Stimulated activated CD8-positive, alpha-beta memory T cell treated with anti-CD3 and anti-CD28 coated beads, Interleukin-15, amount 100 ng/mL, for 4 hours (primary cell): ENCODE measurements around the gene SKOR1.

ENCODE experiments used
- DNase-seq, 2 donors: peaks; one replicate each; pipeline ENCODE4 v3.0.0-alpha.2; 2020; ENCODE audit warnings: low read depth in 2 of 2

The SKOR1 gene

DNA sequence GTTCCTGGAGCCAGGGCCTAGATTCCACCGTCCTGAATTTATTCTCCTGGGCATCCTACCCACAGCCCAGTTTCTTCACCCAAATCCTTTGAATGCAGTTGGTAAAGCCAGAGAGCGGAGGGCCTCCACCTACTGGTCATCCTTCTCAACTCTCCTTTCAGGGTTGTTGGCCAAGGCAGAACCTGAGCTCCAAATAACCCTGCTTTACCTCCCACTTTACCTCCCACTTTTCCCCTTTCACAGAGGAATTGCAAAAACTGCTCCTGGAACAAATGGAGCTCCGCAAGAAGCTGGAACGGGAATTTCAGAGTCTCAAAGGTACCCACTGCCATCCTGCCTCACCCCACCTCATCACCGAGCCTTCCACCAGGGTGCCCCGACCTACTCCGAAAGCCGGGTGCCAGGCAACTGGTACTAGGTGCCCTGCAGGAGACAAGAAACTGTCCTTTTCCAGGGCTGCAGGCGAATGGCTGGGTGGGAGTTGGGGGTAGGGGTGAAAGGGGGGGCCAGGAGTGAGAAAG lies 6.8 kb downstream of the SKOR1 start:
- no peak for DNase-seq

DNA sequence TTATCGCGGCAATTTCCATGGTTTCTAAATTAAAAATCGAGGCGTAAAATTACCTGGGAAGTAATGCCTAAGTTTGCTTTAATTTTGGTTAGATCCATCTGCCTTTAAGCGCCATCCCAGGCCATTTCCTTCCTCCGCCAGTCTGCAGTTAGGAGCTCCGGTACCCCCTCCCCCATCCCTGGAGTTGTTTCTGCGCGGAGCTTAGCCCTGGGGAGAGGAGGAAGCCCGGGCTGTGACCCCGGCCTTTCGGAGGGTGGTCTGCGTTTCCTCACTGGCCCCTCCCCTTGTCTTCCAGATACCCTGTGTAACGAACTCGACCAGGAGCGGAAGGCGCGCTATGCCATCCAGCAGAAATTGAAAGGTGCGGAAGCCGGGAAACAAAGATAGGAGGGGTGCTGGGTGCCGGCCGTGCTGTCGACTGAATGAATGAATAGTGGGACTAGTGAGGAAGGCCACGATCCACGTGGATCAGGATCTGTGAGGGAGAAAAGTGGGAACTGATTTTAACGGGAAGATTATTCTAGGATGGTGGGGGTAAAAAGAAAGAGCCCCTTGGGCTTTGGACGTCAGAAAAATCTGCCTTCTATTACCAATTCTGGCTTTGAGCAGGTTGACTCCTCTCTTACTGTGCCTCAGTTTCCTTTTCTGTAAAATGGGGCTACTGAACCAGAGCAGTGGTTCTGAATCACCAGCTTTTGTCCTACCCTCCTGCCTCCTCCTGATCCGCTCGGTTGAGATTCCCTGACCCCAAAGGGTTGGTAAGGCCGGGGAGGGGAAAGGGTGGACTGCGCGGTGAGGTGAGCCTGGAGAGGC lies 7.8 kb downstream of the SKOR1 start:
- DNase-seq: no peak

DNA sequence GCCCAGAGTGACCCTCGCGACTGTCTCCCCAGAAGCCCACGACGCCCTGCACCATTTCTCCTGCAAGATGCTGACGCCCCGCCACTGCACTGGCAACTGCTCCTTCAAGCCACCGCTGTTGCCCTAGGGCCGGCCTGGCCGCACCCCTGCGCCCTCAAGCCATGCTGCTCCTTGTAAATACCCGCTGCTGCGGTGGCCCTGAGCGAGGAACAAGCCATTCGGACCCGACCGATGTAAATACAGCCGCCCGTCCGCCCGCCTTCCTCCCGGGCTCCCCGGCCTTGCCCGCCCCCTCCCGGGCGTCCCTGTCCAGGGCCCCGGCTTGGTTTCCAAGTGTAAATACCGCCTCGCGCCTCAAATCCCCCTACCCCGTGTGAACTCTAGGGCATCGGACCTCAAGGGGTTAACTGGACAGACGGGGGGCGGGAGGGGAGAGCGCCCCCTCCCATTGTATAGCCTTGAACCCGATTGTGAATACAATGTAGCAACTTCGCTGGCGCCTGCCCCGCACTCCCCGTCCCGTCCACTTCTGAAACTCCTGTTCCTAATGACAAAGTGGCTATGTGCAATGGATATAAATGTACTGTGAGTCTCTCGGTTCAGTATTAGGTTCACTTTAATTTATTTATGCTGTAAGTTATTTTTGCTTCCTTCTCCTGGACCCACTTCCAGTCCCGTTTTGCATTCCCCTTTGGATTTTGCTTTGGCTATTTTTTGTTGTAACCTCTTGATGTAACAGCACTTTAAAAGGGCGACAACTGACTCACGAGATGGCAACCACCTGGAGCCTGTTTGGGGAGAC lies 8.6 kb downstream of the SKOR1 start:
- DNase-seq: no peak

DNA sequence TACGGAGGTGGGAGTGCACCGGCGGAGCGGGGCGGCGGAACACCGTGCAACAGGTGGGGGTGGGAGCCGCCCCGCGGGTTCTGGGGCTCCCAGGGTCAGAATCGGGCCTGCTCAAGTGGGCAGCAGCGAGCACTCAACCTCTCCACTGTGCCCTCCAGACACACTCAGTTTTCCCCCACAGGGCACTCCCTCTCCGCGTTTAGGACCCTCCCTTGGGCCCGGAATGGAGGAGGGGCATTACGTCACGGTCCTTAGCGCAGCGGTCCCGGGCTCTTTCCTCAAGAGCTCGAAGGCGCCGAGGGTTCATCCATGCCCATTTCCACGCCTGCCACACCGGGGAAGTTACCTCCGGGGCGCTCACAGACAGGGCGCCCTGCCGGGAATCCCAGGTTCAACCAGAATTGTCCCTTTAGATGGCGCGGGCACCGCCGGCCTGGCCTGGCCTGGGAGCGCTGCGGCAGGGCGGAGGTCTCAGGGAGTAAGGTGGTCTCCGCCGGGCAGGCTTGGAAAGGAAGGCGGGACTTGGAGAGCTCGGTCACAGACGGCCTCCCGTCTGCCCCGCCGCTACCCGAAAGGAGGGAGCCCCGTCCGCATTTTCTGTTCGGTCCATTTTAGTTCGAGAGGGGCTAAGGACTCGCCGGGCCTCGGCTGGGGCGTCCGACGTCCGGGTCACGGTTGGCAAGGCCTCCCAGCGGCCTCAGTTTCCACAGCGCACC lies 9.4 kb downstream of the SKOR1 start:
- DNase-seq: no peak

DNA sequence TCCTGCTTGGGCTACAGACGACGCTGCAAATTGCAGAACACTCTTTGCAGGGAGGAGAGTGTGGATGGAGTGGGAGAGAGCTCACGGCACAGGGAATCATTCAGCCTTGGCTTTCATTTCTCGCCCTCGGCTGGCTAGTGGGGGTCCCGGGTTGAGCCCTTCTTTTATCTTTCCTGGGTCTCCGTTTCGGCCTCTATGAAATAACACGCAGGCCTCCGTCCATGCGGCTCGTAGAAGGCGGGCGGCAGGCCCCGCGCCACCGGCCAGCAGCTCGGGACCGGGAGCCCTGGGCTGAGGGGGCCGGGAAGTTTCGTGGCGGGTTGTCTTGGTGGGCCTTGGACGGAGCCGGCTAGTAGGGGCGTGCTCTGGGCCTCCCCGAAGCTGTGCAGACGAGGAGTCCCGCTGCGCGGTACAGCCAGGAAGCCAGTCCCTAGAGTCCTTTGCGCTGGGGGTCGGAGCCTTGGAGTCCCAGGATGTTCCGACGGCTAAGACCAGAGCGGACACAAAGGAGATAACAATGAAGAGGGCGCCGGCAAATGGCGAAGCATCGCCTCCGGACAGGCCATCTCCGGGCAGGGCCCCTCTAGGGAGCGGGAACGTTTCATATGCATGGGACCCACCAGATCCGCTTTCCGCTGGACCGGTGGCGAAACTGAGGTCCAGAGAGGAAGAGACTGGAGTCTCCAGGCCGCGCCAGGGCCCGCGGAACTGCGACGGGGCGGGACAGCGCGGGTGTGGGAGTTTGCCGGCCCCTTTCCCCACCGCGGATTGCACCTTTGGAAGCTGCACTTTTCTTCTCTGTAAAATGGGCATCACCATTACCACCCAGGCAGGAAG lies 10.2 kb downstream of the SKOR1 start:
- DNase-seq: no peak

GRCh38 chr15:67836134-67836455 lies 10.8 kb downstream of the SKOR1 start:
- no peak for DNase-seq

DNA sequence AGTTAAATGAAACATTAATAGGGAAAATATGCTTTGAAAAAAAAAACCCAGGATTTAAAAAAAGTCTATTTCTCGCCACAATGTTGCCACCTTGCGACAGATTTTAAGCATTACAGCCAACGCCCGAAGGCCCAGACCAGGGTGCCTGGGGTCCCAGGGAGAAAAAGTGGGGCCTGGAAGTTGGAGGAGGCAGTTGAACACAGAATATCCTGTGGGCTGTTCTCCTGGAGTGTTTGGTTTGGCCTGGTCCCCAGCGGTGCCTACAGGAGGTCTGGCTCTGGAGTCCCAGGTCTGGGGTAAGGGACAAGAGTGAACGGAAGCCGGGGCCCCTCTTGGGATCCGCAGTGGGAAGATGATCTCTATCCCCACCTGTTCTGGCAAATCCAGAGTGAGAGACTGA lies 11.2 kb downstream of the SKOR1 start:
- no peak for DNase-seq

GRCh38 chr15:67836955-67837354 lies 11.6 kb downstream of the SKOR1 start:
- DNase-seq: no peak

GRCh38 chr15:67838789-67839332 lies 13.6 kb downstream of the SKOR1 start:
- no peak for DNase-seq

GRCh38 chr15:67839499-67839928 lies 14.2 kb downstream of the SKOR1 start:
- no peak for DNase-seq

GRCh38 chr15:67839929-67840748 lies 14.8 kb downstream of the SKOR1 start, which contains the start of gene RNU6-1:
RNU6-1 (minus strand) TSS chr15:67840045.
- peak; percentile 92 for DNase-seq

DNA sequence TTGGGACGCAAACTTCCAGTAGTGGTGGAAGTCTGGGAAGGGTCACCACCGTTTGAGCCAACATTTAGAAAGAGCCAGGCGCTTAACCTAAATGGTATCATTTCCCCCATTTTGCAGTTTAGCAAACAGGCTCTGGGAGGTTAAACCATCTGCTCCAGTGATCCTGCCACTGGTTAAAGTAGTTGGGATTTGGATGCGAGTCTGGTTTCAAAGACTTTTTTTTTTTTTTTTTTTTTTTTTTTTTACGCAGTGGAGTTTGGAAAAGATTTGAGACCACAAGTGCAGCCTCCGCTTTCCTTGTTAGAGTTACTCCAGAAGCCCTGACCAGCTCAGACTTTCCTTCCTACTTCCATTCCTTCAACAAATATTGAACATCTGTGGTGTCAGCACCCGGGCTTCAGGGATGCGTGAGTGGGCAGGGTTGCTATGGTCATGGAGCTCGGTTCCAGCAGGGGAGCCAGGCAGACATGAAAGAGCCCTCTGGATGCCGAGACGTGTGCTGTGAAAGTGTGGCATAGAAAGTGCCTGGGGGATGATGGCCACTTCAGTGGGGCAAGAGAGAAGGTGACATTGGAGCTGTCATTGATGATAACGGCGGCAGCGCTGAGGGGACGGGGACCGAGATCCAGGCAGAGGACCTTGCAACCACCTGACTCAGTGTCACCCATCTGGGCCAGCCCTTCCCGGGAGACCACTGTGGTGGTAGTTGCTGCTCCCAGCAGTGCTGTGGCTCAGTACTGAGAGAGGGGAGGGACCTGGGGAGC lies 15.6 kb downstream of the SKOR1 start:
- no peak for DNase-seq

- no peak for DNase-seq
Measured at GRCh38 chr15:67841513-67841762, 16.1 kb downstream of the SKOR1 start.

DNA sequence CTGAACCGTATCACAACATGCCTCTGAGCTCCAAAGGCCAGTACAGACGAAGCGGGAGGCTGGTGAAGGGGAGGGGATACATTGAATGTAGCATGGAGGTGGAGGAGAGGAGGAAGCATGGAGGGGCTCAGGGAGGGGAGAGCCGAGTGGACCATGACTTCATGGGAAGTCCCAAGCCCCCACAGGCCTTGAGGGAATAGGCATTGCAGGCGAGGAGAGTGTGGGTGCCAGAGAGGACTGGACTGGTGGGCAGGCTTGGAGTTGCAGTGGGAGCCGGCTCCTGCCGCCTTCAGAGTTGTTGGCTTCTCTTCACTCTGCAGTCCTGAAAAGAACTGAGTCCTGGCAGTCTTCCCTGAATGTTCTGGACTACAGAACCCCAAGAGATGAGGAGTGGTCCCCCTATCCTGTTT lies 17.8 kb downstream of the SKOR1 start:
- DNase-seq: no peak

GRCh38 chr15:67843571-67844387 lies 18.5 kb downstream of the SKOR1 start:
- DNase-seq: no peak

- DNase-seq: no peak
Measured at GRCh38 chr15:67845974-67846373, 20.7 kb downstream of the SKOR1 start.

DNA sequence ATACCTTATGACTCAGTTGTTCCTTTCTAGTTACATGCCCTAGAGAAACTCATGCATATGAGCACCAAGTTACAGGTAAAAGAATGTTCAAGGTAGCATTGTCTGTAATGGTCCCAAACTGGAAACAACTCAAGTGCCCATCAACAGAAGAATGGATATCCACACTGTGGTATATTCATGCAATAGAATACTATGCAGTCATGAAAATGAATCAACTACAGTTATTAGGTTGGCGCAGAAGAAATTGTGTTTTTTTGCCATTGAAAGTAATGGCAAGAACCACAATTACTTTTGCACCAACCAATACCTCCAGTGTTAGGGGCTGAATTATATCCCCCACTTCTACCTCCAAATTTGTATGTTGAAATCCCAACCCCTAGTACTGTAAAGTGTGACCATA lies 24.2 kb downstream of the SKOR1 start:
- DNase-seq: no peak

DNA sequence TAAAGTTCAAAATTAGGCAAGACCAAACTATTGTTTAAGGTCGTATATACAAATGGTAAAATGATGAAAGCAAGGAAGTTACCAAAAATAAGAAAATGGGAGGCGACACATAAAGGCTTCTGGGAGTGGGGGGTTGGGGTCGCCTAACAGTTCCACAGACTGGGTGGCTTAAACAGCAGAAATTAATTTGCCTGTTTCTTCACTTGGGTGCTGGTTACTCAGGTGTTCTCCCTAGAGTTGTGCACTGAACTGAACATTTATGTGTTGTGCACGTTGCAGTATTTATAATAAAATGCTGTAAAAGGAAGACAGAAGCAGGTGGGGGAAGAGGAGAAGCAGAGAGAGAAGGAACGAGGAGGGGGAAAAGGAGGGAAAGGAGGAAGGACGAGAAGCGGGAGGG lies 25.0 kb downstream of the SKOR1 start:
- DNase-seq: no peak
